Measurements from ENCODE around the gene OXCT2.

- TF ChIP-seq, protein P1, sequence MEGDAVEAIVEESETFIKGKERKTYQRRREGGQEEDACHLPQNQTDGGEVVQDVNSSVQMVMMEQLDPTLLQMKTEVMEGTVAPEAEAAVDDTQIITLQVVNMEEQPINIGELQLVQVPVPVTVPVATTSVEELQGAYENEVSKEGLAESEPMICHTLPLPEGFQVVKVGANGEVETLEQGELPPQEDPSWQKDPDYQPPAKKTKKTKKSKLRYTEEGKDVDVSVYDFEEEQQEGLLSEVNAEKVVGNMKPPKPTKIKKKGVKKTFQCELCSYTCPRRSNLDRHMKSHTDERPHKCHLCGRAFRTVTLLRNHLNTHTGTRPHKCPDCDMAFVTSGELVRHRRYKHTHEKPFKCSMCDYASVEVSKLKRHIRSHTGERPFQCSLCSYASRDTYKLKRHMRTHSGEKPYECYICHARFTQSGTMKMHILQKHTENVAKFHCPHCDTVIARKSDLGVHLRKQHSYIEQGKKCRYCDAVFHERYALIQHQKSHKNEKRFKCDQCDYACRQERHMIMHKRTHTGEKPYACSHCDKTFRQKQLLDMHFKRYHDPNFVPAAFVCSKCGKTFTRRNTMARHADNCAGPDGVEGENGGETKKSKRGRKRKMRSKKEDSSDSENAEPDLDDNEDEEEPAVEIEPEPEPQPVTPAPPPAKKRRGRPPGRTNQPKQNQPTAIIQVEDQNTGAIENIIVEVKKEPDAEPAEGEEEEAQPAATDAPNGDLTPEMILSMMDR (IDR thresholded peaks at IDR 0.05; ENCODE audit: insufficient read depth, low read length), result no peak
- TF ChIP-seq GABPA (IDR thresholded peaks at IDR 0.05; ENCODE audit: low read depth), result no peak
- no peak for TF ChIP-seq POLR2AphosphoS5 (IDR thresholded peaks at IDR 0.05; ENCODE audit: low read depth)
- no peak for TF ChIP-seq SPI1 (IDR thresholded peaks at IDR 0.05; ENCODE audit: borderline replicate concordance, low read depth)
- TF ChIP-seq REST (IDR thresholded peaks at IDR 0.05; ENCODE audit: insufficient replicate concordance, low read depth), result no peak
Measured at GRCh38 chr1:39777306-39777705, 6.2 kb upstream of the OXCT2 start.

All from HL-60 (cell line).